GDM1 (cell line): ENCODE measurements around the gene CGNL1.
A peak's percentile ranks its signal among the peaks of the same experiment; 100 is the strongest.

Experiments used
- DNase-seq: peaks from one replicate; lab custom pipeline; 2025; lab: John Stamatoyannopoulos, UW

Gene CGNL1

DNA sequence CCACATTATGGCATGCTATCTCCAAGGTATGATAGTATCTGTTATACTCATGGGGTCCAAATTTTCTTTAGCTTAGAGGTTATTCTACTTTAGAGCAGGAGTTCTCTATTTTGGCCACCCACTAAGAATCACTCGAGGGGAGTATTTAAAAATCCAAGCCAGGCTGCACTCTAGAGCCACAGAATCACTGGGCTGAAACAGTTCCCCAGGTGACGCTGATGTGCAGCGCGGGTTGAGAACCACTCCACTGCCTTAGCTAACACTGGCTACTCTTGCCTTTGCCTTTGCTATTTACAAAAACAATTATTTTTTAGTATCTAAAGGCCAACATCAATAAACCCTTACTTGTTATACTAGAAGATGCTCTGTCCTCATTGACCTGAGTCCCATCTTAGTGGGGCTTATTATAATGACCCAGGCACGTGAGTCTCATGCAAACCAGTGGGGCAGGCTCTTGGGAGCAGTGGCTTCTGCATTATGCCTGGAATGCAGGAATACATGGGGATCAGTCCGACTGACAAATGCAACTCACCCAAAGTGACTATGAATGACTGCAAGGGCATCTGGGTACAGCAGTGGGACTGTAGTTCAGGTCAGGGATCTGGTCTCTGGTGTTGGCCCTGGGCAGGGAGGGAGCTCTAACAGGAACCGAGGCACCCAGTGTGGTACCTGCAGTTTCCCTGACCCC is 21.7 kb upstream of the CGNL1 start:
- DNase-seq, result no peak

DNA sequence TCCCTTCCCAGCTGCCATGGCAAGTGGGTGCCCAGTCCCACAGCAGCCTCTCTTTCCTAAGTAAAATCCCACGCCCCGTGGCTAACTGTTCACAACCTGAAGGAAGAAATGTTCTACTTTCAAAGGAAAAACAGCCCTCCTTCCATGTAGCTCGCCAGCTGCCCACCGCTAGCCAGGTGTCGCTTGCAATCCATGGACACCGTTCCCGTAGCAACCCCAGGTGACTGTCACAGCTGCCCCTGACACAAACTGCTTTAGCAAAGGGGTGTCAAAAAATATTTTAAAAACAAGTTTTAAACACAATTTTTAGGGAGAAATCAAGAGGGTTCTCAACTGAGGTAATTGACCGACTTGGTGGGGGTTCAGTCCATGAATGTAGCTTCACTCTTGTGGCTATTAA is 21.0 kb upstream of the CGNL1 start:
- no peak for DNase-seq

DNA sequence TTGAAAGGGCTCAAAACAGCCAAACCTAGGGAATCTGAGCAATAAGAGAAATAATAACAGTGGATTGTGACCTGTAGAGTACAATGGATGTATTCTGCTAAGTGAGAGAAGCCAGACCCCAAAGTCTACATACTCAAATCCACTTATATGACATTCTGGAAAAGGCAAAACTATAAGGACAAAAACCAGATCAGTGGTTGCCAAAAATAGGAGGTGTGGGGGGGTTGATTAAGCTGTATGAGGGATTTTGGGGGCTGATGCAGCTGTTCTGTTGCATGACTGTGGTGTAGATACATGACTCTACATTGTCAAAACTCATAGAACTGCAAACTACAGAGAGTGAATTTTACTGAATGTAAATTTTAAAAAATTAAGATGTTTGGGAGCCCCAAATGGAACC is 20.1 kb upstream of the CGNL1 start:
- DNase-seq, result no peak

DNA sequence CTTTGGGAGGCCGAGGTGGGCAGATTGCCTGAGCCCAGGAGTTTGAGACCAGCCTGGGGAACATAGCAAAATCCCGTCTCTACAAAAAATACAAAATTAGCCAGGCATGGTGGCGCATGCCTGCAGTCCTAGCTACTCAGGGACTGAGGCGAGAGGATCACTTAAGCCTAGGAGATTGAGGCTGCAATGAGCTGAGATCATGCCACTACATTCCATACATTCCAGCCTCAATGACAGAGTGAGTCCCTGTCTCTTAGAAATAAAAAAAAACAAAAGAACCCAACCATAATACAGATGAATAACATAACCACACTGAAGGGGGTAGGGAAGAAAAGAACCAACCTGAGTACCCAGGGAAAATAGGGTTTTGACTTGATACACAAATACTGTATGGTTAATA is 19.7 kb upstream of the CGNL1 start:
- DNase-seq, result no peak

DNA sequence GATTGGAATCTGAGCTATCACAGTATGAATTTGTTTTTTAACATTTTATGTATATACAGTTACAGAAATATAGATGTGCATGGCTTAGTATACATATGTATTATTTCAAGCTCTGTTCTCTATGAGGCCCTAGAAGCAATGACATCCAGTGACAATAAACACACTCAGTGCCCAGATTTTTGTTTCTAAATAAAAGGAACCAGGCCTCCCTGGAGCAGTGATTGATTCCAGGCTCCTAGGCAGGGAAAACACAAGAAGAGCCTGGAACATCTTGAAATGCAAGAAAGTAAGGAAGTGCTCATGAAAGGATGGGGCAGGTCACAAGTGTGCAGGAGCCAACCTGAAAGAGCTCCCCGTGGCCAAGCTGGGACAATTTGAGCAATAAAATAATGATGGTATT is 18.5 kb upstream of the CGNL1 start:
- DNase-seq, result no peak

DNA sequence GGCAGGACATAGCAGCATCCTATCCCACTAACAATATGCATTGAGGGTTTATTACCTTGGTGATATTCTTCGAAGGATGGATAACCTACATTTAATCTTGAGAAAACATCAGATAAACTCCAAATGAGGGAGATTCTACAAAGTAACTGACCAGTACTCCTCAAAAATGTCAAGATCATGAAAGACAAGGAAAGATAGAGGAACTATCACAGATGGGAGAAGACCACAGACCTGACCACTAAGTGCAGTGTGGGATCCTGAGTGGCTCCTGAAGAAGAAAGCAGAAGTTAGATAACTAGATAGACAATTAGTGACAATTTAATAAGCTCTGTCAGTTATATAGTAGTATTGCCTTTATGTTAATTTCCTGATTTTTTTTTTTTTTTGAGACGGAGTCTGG is 17.7 kb upstream of the CGNL1 start:
- no peak for DNase-seq

DNA sequence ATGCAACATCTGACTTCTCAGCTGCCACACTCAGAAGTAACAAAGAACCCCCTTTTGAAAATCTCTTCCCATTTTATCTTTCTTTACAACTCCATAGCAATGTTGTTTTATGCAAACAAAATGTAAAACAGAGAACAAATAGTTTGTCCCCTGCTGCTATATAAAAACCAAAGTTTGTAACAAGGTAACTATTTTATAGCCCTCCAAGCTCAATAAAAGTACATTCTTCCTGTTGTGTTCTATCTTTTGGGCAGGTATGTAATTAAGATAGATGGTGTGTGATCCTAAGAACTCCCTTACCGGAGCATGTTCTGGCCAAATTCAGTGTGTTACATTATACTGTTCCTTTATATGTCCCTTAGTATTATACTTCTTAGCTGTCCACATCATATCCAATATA is 12.6 kb upstream of the CGNL1 start:
- no peak for DNase-seq

DNA sequence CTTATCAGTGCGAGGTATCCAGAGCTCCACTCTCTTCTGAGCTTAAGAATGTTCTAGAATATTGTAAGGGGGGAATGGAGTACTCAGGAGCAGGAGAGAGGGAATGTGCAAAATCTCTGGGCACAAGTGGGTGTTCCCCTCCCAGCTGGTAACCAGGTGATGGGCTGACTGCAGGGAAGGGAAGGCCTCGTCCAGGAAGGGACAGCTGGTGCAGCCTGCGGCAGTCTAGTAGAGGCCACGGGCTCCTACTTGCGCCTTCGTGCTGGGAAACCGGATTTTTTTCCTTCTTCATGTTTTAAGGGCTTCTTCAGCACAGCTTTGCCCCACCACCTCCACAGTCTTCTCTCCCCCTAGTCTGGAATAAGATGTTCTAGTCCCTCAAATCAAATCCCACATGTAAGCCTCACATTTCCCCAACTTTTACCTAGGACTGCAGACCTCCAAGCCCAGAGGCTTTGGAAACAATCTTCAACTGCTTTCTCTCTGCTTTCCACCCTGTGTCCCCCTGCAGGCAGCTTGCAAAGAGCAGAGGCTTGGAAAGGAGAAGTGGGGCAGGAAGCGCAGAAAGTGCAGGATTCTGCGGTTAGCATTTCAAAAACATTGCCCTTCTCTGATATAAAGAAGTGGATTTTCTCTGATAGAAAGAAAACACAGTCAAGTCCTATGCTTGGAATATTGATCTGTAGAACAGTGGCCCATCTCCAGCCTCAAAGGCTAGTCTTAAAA is 11.9 kb upstream of the CGNL1 start:
- DNase-seq, result peak; percentile 33

DNA sequence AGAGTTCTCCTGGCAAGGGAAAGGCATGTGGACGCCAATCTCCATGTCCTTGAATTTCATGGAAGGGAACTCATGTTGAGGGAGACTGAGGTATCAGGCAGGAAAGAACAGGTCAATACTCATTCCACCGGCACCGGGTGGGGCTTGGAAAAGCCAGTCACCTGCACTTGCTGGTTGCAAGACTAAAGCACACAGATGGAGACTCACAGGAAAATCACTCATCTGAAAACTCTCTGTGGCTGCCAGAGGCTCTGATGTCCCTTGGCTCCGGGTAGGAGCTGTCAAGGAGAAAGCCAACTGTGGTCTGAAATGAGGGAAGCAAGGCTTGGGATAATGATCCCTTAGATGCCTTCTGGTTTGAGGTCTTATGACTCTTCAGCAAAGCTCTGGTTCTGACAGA is 8.7 kb upstream of the CGNL1 start:
- no peak for DNase-seq

DNA sequence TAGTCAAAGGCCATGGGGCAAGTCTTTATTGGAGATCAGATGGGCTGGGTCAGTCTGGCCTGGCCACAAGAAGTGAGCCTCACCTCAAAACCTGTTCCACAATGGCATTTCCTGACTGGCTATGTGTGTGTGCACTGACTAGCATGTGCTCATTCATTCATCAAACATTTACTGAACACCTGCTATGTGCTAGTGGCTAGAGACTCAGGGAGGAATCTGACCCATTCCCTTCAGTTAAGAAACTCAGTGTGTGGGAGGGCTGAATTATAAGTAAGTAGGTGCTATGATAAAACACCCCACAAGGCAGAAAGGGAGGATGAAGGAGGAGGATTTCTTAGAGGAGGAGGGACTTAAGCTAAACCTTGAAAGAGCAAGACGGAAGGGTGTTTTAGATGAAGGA is 5.4 kb upstream of the CGNL1 start:
- no peak for DNase-seq

DNA sequence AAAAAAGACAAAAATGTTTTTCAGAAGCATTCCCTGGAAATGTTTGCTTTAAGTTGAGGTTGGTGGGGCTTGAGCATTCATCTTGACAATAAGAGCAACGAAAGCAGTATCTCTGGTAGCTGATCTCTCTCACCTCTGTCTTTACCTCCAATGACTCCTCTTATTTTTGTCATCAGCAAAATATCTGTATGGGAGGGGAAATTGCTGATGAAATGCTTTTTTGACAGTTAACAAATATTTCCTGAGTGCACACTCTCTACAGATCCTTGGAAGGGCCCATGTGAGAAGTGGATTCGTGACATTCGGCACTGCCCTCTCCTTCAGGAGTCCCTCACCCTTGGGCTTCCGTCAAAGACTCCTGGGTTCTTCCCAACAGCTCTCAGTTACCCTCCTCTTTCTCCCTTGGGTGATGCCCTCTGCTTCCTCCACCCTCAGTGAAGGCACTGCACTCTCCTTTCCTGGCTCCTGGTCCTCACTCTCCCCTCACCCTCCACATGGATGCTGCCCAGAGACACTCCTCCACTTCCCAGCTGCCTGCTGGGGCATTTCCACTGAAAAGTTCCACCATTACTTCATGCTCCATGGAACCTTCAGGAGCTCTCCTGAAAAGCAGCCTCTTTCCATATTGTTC is 2.9 kb upstream of the CGNL1 start:
- no peak for DNase-seq

DNA sequence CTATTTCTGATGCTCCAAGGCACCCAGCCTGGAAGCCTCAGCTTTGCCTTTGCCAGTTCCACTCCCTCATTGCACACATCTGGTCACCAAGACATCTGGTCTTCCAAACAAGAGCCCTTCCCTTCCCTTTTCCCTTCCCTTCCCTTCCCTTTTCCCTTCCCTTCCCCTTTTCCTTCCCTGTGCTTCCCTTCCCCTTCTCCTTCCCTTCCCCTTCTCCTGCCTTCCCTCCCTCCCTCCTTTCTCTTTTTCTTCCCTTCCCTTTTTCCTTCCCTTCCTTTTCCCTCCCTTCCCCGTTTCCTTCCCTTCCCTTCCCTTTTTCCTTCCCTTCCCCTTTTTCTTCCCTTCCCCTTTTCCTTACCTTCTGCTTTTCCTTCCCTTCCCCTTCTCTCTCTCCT is 2.4 kb upstream of the CGNL1 start:
- DNase-seq, result no peak

DNA sequence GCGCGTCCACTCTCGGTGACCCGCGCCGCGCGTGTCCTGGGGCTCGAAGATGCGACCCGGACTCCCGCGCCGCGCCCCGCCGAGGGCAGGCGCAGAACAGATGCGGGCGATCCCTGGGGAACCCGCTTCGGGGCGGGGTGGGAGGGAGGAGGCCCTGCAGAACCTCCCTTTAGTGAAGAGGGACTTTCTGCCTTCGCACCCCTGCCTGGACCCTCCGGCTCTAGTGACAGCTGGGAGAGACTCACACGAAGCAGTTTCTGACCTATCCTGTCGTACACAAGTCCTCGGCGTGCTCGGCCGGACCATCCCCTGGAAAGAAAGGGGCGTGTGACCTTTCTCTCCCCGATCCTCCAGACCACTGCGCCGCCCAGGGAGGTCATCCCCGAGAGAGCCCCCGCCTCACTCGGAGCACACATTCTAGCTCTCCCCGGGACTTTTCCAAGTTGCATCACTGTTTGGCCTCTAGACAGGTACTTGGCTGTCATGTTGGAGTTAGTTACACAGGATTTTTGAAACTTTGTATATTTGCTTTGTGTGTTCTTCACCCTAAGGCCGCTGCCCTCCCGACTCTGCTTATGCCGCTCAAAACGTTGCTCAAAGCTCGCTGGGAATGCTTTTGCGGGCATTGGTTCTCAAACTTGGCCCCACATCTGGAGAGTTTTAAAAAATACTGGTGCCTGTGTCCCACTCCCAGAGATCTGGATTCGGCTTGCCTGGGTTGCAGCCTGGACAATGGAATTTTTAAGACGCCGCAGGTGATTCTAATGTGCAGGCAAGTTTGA is 582 bp downstream of the CGNL1 start:
- no peak for DNase-seq

DNA sequence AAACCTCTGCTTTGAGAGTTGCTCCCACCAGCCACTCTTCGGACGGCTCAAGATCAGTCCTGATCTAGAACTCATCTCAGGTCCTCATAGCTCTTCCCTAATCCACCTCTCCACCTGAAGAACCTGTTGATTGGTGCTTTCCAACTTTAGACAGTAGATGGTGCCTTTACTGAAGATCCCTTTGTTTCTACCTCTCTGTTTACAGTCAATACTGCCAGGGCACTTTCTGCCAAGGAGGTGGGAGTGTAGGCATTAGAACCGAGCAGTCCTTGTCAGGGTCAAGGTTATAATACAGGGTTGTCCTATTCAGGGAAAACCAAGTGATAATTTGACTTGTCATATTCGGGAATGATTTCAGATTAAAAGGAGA is 1.2 kb downstream of the CGNL1 start:
- DNase-seq, result no peak

DNA sequence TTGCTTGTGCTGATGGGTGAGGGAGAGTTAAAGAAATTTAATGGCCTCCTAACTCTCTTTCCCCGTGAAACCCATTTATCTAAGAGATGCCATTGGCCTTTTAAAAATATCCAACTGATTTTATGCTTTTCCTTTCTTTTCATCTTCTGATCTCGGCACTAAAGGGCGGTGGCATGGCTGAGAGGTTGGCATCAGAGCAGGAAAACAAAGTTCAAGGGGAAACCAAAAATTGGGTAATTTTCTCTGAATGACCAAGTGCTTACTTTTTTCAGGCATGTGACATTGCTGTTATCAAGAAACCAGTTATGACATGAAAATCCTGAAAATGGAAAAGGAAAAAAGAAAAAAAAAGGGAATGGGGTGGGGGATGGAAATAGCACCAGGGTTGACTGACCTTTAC is 3.2 kb downstream of the CGNL1 start:
- DNase-seq, result no peak

DNA sequence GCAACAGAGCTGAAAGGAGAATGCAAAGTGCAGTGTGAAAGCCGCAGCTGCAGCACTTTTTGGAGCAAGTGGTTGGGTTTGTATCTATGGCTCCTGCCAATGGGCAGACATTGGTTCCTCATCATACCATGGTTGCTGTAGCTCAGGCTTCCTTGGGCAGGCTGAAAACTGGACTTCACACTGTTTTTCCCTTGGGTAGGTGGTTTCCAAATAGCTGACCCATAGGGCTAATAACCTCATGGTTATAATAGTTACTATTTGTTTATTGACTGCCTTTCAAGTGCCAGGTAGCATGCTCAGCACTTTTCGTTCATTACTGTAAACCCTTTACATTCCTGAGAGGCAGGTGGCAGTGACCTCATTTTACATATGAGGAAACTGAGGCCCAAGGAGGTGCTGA is 4.5 kb downstream of the CGNL1 start:
- no peak for DNase-seq

DNA sequence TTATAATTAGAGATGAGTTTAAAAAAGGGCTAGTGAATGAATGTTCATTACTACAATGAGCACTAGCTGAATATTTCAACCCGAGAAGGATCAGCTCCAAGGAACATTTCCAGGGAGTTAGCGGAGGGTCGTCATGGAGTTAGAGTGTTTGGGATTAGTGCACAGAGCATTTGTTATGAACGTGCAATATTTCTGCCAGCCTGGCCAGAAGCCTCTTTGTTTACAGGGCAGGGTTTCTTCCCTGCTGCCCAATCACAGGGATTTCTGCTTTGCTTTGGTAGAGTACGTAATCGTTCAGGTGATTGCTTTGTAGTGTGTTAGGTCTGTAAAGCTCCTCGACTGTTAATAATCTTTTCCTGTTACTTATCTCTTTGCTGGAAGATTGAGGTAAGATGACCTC is 5.9 kb downstream of the CGNL1 start:
- no peak for DNase-seq

DNA sequence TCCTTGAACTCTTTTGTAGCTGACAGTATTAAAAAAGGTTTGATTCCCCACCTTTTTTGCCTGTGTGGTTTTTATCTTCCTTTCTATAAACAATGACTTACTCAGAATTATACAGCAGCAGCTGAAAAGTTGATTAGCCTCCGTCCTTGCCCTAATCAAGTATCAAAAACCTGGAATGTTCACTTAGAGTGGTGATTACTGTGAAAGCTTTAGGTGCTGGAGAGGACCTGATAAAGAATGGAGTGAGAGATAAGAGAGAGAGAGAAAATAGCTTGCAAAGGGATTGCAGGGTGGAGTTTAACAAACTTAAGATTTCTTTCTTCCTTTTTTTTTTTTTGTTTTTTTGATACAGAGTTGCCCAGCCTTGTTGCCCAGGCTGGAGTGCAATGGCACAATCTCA is 6.7 kb downstream of the CGNL1 start:
- no peak for DNase-seq

DNA sequence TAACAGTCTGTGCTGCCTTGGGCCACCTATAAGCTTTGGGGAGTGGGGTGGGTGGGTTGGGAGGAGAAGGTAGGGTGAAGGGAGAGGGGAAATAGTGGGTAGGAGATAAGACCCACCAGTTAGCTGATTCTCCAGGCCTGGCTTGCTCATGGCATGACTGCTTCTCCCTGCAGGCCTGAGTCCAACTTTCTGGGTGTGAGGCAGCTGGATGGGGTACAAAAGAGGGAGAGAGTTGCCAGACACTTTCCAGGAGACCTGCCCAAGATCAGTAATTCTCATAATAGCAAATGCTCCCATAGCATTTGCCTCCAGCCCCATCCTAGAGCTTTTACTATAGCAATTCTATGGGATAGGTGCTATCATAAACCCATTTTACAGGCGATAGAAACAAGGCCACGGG is 7.7 kb downstream of the CGNL1 start:
- no peak for DNase-seq

DNA sequence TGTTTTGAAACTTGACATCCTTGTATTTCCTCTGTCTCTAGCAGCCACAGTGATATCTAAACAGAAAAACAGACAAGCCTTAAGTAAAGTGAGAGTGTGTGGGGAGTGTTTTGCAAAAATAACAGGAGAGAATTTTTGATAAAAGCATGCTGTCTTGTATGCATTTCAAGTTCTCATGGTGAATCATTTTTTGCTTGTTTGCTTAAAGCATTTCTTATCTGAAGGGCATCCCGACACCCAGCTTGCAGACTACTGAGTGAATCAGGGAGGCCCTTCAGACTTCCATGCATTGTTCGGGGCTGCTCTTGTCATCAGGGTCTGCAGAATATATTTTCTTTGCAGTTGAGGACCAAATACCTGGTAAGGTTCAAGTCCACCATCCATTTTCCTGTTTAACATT is 8.5 kb downstream of the CGNL1 start:
- DNase-seq, result no peak

DNA sequence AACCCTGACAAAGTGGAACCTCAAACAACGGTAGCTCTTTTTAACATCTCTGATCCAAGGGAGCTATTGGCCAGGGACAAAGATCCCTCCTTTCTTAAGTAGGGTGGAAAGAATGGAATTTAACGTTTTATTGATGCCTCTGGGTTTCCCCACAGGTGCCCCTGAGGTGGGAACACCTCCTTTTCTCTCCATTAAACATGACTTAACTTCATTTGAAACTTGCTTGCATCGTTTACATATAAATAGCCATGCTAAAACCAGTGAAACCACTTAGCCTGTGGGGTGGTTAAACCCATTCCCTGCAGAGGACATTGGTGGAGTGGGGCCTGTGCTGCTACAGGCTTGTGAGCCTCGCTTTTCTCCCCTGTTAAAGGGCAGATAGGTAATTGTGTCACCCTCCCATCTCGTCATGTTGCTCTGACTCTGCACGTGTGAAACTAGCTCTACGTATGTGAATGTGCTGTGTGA is 9.7 kb downstream of the CGNL1 start:
- no peak for DNase-seq

DNA sequence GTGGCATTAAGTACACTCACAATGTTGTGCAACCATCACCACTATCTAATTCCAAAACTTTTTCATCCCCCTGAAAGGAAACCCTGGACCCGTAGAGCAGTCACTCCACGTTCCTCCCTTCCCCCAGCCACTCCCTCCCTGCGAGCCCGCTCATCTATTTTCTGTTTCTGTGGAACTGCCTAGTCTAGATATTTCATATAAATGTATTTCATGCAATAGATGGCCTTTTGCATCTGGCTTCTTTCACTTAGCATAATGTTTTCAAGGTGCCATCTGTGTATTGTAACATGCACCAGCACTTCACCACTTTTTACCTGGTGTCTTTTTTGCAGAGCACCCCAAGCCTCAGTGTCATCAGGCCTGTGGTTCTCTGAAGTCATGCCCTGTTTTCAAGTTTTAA is 10.7 kb downstream of the CGNL1 start:
- no peak for DNase-seq

DNA sequence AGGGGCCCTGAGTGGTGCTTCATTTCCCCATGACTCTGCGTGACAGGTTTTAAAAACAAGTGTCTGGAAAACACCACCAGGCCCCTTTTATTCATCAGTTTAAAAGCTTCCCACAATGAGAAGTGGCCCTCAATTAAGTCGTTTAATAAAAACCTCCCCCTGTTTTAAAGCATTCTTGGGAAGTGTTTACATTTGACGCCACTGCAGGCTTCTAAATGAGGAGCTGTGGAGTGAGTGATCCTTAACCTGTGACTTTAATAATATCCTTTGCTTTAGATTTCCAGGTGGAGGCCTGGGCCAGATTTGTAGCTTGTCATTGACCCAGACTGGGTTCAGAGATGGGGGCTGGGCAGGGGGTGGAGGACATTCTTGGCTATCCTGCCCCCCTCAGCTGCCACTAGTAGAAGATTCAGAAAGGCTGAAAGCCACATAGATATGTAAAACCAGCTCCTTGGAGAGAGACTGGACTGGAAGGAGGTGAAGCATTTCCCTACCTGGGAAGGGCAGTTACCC is 11.3 kb downstream of the CGNL1 start:
- no peak for DNase-seq
